GM21576 (cell line): ENCODE results near the gene NT5M.

Experiments used
- ATAC-seq: cut with Tn5 transposase; IDR thresholded peaks from one replicate; pipeline ENCODE4 v1.9.1; 2021; ENCODE audit warnings: mild to moderate bottlenecking, moderate library complexity; ENCODE audit not compliant: unreplicated experiment

Gene NT5M

GRCh38 chr17:17342242-17342945 lies 39.2 kb downstream of the NT5M start:
- ATAC-seq = no peak

DNA sequence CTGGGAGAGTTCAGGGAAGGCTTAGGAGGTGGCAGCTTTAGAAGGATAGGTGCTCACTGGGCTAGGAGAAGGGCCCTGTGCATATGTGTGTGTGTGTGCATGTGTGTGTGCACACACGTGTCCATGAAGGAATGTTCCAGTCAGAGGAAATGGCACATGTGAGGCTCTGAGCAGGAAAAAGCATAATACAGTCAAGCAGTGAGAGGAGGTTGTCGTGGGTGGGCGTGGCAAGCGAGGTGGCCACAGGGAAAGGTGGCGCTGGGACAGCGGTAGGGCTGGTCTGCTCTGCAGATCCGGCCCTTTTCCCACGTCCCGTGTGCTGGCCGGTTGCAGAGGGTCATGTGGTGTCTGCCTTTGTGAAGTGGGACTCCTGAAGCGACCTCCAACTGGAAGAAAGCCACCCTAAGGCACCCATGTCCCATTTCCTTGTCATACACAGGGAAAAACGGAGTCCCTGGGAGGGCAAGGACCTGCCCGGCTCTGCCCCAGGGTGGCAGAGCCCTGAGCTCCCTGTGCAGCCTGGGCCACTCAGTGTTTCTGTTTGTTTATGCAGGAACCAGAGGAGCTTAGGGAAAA lies 40.1 kb downstream of the NT5M start:
- no peak for ATAC-seq

GRCh38 chr17:17343896-17344506 lies 40.8 kb downstream of the NT5M start:
- no peak for ATAC-seq

GRCh38 chr17:17344507-17345293 lies 41.5 kb downstream of the NT5M start:
- no peak for ATAC-seq

- no peak for ATAC-seq
Measured at GRCh38 chr17:17345294-17345597, 42.1 kb downstream of the NT5M start.

- ATAC-seq = no peak
Measured at GRCh38 chr17:17345686-17346427, 42.7 kb downstream of the NT5M start.

- ATAC-seq = no peak
Measured at GRCh38 chr17:17346428-17347233, 43.5 kb downstream of the NT5M start.

GRCh38 chr17:17347234-17347955 lies 44.2 kb downstream of the NT5M start:
- no peak for ATAC-seq

GRCh38 chr17:17347956-17348871 lies 45.0 kb downstream of the NT5M start:
- no peak for ATAC-seq

- ATAC-seq = no peak
Measured at GRCh38 chr17:17348872-17349723, 45.9 kb downstream of the NT5M start.

GRCh38 chr17:17349724-17350106 lies 46.5 kb downstream of the NT5M start:
- no peak for ATAC-seq

DNA sequence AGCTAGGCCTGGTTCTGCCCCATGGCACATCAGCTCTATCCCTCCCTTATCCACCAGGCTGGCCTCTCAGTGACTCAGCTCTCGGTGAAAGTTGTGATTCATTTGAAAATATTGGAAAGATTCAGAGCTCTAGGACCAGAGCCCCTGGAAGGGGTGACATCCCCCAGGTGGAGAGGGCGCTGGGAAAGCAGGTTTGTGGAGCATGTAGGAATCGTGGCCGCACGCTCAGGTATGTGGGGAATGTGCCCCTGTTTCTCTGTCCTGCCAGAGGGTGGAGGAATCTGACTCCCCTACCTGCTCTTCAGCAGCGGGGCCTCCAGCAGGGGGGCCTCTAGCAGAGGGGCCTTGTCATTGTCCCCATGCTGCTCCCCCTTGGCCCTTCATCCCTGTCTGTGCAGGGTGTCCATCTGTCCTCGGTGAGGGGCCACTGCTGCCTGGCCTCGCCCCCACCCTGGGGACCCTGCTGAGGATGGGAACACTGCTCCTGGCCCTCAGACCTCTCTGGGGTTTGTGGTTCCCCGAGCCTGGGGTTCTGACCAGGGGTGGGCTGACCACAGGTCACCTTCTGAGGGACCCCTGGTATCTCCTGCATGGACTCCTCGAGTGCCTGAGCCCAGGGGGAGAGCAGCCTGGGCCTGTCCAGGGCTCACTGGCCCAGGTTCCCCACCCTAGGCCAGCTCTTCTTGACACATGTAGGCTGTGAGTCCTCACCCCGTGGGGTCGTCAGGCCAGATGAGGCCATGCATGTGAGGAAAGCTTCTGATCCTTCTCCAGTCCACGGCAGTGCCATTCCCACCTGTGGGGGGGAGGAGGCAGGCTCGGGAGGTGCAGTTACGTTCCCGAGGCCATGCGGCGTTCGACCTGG lies 47.5 kb downstream of the NT5M start:
- no peak for ATAC-seq

- ATAC-seq = no peak
Measured at GRCh38 chr17:17351356-17351891, 48.3 kb downstream of the NT5M start.

DNA sequence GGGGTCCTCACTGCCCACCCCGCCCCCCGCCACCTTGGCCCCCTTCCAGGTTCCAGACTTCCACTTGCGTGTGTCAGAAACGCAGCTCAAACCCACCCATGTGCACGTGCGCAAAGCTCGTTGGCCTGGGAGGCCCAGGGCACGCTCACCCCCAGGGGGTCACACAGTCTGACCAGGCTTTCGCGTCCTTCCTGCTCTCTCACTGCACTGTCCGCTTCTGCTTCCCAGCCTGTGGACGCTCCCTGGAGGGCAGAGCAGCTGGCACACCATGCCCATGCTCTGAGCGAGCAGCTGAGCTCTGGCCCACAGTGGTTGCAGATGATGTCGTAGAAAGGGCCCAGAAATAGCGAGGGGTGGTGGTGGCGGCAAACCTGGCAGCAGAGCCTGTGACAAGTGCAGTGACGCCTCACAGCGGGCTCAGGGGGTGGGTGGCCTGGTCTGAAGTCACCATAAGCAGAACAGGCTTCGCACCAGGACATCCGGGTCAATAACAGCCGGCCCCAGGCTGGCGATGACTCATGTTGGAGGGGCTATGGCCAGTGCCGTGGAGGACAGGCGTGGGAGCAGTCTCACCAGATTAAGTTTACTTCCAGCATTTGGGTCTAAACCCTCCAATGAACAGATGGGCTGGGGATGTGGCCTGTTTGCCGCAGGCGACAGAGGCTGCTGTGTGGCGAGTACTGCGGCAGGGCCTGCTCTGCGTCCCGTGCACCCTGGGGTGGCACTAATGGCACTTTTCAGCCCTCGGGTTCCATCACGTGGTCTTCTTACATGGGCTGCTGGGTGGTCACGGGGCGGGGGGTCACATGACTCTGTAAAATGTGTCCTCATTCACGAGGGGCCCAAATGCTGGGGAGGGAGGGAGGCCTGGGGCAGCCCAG lies 49.0 kb downstream of the NT5M start:
- no peak for ATAC-seq

GRCh38 chr17:17352836-17353624 lies 49.9 kb downstream of the NT5M start:
- no peak for ATAC-seq
